Measurements from ENCODE around the gene UNKL.

DNA sequence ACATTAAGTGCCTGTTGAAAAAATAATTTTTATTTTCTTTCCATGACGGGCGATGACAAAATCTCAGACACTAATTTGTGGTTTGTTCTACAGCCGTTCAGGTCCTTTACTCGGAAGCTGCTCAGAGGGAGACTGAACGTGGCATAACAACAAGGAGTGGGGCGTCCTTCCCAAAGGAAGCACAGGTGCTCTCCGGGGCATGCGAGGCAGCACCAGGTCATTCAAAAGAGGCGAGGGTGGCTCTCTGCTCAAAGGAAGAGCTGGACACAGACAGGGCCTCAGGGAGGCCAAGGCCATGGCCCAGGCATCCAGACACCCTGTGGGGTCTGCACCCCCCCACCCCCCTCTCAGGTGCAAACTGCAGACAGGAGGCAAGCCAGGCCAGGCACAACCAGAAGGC lies 16.2 kb downstream of the UNKL start:
- TF ChIP-seq TAF1 (IDR thresholded peaks at IDR 0.05; ENCODE audit: borderline replicate concordance, insufficient read depth, low read length), result no peak
- no peak for TF ChIP-seq POLR2AphosphoS5 (IDR thresholded peaks at IDR 0.05; ENCODE audit: low read depth, low read length)
- TF ChIP-seq REST (IDR thresholded peaks at IDR 0.05; ENCODE audit: insufficient read depth in 1 of 2, low read depth in 2 of 2, low read length in 2 of 2), result no peak
- TF ChIP-seq SIN3A (IDR thresholded peaks at IDR 0.05; ENCODE audit: borderline replicate concordance, insufficient read depth, low read length), result no peak
